PC-3 (cell line): ENCODE results near the gene MICB.

ENCODE experiments used
- CTCF ChIP-seq: fragments of 300-600 bp; sonication (generic); conservative IDR thresholded peaks from 2 replicates; pipeline ENCODE4 v1.5.1; 2017; ENCODE audit warnings: antibody characterized with exemption, low read depth, mild to moderate bottlenecking, low read length
- EZH2 ChIP-seq: fragments of 300-600 bp; sonication (generic); IDR thresholded peaks from one replicate; pipeline ENCODE4 v1.6.1; 2017; ENCODE audit warnings: antibody characterized with exemption, mild to moderate bottlenecking, low read length; ENCODE audit not compliant: unreplicated experiment

DNA sequence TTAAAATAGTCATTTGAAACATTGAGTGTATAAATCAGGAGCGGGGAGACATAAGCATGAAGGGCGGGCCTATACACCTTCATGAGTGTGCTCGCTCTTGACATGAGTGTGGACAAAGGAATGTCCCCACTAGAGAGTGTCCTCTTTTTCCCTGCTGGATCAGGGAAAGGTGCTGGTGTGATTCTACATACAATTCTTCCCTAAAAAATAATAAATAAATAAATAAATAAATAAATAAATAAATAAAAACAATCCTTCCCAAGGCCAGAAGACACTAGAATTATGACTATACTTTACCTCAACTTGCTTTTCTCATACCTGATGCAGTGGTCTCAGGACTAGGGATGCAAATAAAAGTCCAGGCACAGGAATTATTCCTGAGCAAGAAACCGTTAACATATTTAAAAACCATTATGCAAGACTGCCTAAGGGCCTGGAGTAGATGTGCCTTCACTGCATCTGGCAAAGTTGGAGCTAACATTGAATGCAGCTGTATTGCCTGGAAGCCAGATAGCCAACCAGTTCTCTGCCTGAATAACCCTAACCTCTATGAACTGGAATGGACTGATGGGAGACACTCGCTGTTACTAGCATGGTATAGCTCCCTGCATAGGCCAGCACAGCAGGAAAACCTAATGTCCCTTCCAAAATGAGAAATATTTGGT is 37.5 kb upstream of the MICB start:
- TF ChIP-seq CTCF (no peak), EZH2 (no peak)
